D721Med (cell line): ENCODE results near the gene PTDSS2.

Source experiments
- DNase-seq: peaks from one replicate; pipeline ENCODE4 v3.0.0; 2011; ENCODE audit warnings: low spot score; ENCODE audit not compliant: insufficient read length
- FAIRE-seq: peaks from 2 replicates; lab custom pipeline; 2011; peaks lifted over from hg19 to GRCh38; lab: Jason Lieb, UNC
- CTCF ChIP-seq: IDR thresholded peaks from 2 replicates; pipeline ENCODE4 v1.5.1; 2012; ENCODE audit warnings: mild to moderate bottlenecking, control low read depth; ENCODE audit not compliant: insufficient read depth; ENCODE audit errors: missing control alignments

Gene PTDSS2

GRCh38 chr11:416051-416756 lies 33.9 kb upstream of the PTDSS2 start:
- no peak for TF ChIP-seq CTCF
- DNase-seq (no peak), FAIRE-seq (no peak)

- FAIRE-seq (no peak), DNase-seq (no peak)
- TF ChIP-seq CTCF, result no peak
These were observed 33.1 kb upstream of the PTDSS2 start for GRCh38 chr11:416757-417621.

GRCh38 chr11:417652-418342 lies 32.3 kb upstream of the PTDSS2 start:
- no peak for FAIRE-seq
- DNase-seq, result no peak
- TF ChIP-seq CTCF, result no peak

GRCh38 chr11:418343-419247 lies 31.5 kb upstream of the PTDSS2 start:
- no peak for TF ChIP-seq CTCF
- DNase-seq (no peak), FAIRE-seq (no peak)

- no peak for TF ChIP-seq CTCF
- FAIRE-seq (no peak), DNase-seq (no peak)
These were observed 30.7 kb upstream of the PTDSS2 start for GRCh38 chr11:419248-420005.
